Endothelial cell (in vitro differentiated cells): Measurements from ENCODE around the gene LILRA1. TPM values are rescaled to one million over a fixed set of nuclear protein-coding genes. Genes with fewer than 3 reads are reported as not detected.
"Not testable (repeated sequence)": the region's sequence is repeated elsewhere in the genome, so short reads cannot be mapped to it uniquely, and the experiment has no call there.

Experiments
- DNase-seq: peaks from one replicate; pipeline ENCODE4 v3.0.0; 2021; ENCODE audit warnings: low spot score
- H3K27ac Mint-ChIP-seq: one replicate; pipeline ENCODE4 v1.8.0; 2021; ENCODE audit warnings: mixed read lengths, inconsistent platforms; ENCODE audit not compliant: unreplicated experiment
- H3K27me3 Mint-ChIP-seq: one replicate; pipeline ENCODE4 v1.8.0; 2021; ENCODE audit warnings: mild to moderate bottlenecking, moderate library complexity, mixed read lengths, inconsistent platforms; ENCODE audit not compliant: unreplicated experiment
- H3K36me3 Mint-ChIP-seq: one replicate; pipeline ENCODE4 v1.8.0; 2021; ENCODE audit warnings: mild to moderate bottlenecking, low read depth, mixed read lengths, inconsistent platforms; ENCODE audit not compliant: unreplicated experiment
- H3K4me1 Mint-ChIP-seq: one replicate; pipeline ENCODE4 v1.8.0; 2021; ENCODE audit warnings: mild to moderate bottlenecking, mixed read lengths, inconsistent platforms; ENCODE audit not compliant: unreplicated experiment
- H3K4me3 Mint-ChIP-seq: one replicate; pipeline ENCODE4 v1.8.0; 2021; ENCODE audit warnings: mild to moderate bottlenecking, mixed read lengths, inconsistent platforms; ENCODE audit not compliant: unreplicated experiment
- H3K9me3 Mint-ChIP-seq: one replicate; pipeline ENCODE4 v1.8.0; 2021; ENCODE audit warnings: mixed read lengths, inconsistent platforms; ENCODE audit not compliant: unreplicated experiment
- total RNA-seq: library from RNA; stranded (reverse); fragmentation: NEBNext Ultra II Directional; extraction: Animal tissue kit (Norgen Biotek cat#: 25700); gene quantifications from one replicate; pipeline ENCODE4 v1.2.1, GENCODE V29; 2021; ENCODE audit not compliant: unreplicated experiment
- TF ChIP-seq, protein P1 (sequence below): fragments of 200-600 bp; sonication (generic); IDR thresholded peaks from one replicate; pipeline ENCODE4 v1.5.0; 2021; ENCODE audit warnings: antibody characterized with exemption; ENCODE audit not compliant: unreplicated experiment

Gene LILRA1
- total RNA-seq, 1 donor from 2014 or later = not detected

DNA sequence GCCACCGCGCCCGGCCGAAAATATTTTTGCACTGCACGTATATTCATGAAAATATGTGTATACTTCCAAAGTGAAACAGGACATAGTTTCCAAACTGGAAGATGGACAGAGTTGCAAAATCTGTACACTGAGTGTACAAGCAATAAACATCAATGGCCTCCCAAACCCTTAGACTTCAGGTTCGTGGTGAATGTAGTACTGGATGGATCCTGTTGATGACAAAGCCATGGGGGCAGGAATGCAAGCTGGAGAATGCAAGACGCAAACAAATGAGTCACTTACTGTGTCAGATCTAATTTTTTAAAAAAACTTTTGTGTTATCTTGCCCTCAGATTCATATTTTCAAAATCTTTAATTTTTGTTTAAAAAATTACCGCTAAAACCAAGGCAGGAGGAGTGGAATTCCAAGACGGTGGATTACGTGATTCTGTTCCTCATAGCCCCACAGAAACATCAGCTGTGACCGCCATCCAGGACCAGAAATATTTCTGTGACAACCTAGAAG lies 32.5 kb upstream of the LILRA1 start:
- Mint-ChIP-seq H3K4me3 (no peak overlapping the region), H3K27me3 (no peaks in the 10 kb centered on the region), H3K4me1 (no peaks in the 10 kb centered on the region), H3K27ac (no peak overlapping the region), H3K9me3 (peaks cover 18% of the 10 kb centered on the region), H3K36me3 (no peaks in the 10 kb centered on the region)
- DNase-seq = no peak
- TF ChIP-seq, protein P1, sequence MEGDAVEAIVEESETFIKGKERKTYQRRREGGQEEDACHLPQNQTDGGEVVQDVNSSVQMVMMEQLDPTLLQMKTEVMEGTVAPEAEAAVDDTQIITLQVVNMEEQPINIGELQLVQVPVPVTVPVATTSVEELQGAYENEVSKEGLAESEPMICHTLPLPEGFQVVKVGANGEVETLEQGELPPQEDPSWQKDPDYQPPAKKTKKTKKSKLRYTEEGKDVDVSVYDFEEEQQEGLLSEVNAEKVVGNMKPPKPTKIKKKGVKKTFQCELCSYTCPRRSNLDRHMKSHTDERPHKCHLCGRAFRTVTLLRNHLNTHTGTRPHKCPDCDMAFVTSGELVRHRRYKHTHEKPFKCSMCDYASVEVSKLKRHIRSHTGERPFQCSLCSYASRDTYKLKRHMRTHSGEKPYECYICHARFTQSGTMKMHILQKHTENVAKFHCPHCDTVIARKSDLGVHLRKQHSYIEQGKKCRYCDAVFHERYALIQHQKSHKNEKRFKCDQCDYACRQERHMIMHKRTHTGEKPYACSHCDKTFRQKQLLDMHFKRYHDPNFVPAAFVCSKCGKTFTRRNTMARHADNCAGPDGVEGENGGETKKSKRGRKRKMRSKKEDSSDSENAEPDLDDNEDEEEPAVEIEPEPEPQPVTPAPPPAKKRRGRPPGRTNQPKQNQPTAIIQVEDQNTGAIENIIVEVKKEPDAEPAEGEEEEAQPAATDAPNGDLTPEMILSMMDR = no peak

DNA sequence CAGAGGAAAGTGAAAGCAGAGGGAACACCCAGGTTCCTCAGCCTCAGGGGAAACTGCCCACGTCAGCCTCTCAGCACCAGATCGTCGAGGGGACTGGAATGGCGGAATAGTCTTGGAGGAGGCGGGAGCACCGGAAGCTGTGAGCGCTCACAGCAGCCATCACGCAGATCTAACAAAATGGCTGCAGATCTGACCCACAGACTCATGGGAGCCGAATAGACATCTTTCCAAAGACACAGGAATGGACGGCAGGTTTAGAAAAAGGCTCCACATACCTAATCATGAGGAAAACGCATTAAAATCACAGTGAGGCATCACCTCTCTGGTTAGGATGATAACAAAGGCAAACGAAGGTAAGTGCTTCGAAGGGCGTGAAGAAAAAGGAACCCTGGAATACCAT lies 31.6 kb upstream of the LILRA1 start:
- Mint-ChIP-seq H3K9me3 (peaks cover 21% of the 10 kb centered on the region), H3K27me3 (no peaks in the 10 kb centered on the region), H3K27ac (no peak overlapping the region), H3K36me3 (no peaks in the 10 kb centered on the region), H3K4me1 (no peaks in the 10 kb centered on the region), H3K4me3 (no peak overlapping the region)
- TF ChIP-seq, protein P1 = no peak
- DNase-seq = no peak

DNA sequence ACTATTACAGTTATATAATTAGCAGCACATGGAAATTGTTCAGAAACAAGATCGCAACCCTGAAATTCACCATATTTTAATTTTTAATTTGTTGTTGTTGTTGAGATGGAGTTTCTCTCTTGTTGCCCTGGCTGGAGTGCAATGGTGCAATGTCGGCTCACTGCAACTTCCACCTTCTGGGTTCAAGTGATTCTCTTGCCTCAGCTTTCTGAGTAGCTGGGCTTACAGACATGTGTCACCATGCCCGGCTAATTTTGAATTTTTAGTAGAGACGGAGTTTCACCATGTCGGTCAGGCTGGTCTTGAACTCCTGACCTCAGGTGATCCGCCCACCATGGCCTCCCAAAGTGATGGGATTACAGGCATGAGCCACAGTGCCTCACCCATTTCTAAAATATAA lies 30.2 kb upstream of the LILRA1 start:
- H3K27me3 Mint-ChIP-seq, DNase-seq, H3K4me1 Mint-ChIP-seq, H3K4me3 Mint-ChIP-seq, H3K36me3 Mint-ChIP-seq, H3K27ac Mint-ChIP-seq: not testable (repeated sequence)
- H3K9me3 Mint-ChIP-seq = peaks cover 21% of the 10 kb centered on the region

DNA sequence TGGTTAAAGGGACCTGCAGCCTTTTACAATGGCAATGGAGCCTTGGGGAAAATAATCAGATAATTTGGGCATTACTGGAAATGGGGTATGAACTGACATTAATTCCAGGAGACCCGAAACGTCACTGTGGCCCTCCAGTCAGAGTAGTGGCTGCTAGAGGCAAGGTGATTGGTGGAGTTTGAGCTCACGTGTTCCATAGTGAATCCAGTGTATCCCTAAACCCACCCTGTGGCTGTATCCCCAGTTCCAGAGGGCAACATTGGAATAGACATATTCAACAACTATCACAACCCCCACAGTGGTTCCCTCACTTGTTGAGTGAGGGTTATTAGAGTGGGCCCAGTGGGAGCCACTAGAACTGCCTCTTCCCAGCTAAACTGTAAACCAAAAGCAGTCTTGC lies 23.1 kb upstream of the LILRA1 start:
- no peak overlapping the region for H3K27ac Mint-ChIP-seq
- H3K27me3 Mint-ChIP-seq = peaks cover 3% of the 10 kb centered on the region
- no peak overlapping the region for H3K4me3 Mint-ChIP-seq
- peaks cover 29% of the 10 kb centered on the region for H3K9me3 Mint-ChIP-seq
- TF ChIP-seq, protein P1 = no peak
- no peak for DNase-seq
- no peaks in the 10 kb centered on the region for H3K4me1 Mint-ChIP-seq
- H3K36me3 Mint-ChIP-seq = no peaks in the 10 kb centered on the region

DNA sequence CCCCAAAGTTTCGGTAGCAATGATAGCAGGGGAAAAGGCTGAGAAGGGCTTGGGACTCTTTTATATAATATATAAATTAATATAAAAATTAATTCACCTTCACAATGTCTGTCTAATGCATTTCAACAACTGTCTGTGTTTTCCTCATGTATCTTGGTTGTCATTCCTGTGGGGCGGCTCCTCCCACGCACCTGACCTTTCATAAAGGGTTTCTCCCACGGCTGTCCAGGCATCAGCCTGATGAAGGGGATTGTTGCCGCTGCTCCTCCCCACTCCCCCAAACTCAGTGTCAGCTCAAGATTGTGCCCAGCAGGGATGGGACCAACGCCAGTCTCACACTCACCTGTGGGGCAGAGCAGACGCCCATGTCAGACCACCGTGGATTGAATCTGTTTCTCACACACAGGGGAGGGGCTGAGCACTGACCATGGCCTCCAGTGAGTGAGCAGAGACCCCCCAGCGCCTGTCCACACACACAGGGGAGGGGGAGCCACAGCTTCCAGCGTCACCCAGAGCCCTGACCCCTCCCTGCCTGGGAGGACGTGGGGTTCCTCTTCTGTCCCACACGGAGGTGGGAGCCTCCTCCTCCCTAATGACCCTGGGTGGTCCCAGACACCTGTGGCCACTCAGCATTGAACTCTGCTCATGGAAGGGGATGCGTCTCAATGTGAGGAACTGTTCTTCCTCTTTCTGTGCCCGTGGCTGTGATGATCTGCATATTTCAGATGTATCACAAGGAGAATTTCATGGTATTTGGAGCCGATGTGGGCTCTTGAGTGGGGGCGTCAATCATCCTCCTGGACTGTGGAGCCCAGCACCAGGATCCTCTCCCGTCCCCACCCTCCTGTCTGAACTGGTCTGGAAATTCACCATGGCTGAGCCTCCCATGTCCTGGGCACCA lies 21.5 kb upstream of the LILRA1 start:
- H3K9me3 Mint-ChIP-seq = peaks cover 29% of the 10 kb centered on the region
- DNase-seq, H3K4me3 Mint-ChIP-seq, H3K27ac Mint-ChIP-seq, H3K36me3 Mint-ChIP-seq, H3K4me1 Mint-ChIP-seq: not testable (repeated sequence)
- H3K27me3 Mint-ChIP-seq = peaks cover 10% of the 10 kb centered on the region

DNA sequence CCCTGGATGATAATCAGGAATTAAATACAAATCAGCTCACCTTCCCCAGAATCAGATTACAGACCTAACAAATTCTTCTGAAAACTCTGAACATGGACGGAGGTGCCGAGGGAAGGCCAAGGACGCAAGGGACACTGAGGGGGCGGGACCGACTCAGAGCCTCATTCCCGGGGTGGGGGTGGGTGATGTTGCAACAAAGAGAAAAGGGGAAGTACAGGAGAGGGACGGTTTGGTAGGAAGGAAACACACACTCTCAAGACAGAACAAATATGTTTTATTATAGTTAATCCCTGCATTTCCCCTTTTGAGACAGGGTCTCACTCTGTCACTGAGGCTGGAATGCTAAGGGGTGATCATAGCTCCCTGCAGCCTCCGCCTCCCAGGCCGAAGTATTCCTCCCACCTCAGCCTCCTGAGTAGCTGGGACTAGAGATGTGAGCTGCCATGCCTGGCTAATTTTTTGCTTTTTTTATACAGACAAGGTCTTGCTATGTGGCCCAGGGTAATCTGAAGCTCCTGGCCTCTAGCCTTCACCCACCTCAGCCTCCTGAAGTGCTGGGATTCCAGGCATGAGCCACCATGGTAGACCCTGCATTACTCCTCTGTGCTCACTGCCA lies 20.6 kb upstream of the LILRA1 start:
- Mint-ChIP-seq H3K4me3 (no peak overlapping the region), H3K36me3 (no peaks in the 10 kb centered on the region), H3K4me1 (no peaks in the 10 kb centered on the region), H3K27ac (no peak overlapping the region), H3K9me3 (peaks cover 38% of the 10 kb centered on the region), H3K27me3 (peaks cover 10% of the 10 kb centered on the region)
- TF ChIP-seq, protein P1 = no peak
- no peak for DNase-seq
